GM12801 (cell line): Measurements from ENCODE around the gene PRR23E.

ENCODE experiments used
- TF ChIP-seq, protein P1 (sequence below): IDR thresholded peaks from one replicate; pipeline ENCODE4 v1.5.1; 2011; ENCODE audit warnings: control low read depth; ENCODE audit not compliant: insufficient read length; ENCODE audit errors: extremely low read depth

PRR23E gene

DNA sequence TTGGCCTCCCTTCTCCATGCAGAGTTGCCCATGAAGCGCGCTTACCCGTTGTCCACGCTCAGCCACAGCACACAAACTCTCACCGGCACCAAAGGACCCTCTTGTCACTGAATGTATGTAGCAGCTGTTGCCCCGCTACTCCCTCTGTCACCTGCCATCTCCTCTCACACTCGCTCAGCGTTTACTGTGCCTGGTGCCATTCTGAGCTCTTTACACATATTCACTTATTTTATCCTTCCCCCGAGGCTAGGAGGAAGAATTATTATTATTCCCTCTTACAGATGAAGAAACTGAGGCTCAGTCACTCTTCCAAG, 41.7 kb upstream of the PRR23E start:
- TF ChIP-seq, protein P1, sequence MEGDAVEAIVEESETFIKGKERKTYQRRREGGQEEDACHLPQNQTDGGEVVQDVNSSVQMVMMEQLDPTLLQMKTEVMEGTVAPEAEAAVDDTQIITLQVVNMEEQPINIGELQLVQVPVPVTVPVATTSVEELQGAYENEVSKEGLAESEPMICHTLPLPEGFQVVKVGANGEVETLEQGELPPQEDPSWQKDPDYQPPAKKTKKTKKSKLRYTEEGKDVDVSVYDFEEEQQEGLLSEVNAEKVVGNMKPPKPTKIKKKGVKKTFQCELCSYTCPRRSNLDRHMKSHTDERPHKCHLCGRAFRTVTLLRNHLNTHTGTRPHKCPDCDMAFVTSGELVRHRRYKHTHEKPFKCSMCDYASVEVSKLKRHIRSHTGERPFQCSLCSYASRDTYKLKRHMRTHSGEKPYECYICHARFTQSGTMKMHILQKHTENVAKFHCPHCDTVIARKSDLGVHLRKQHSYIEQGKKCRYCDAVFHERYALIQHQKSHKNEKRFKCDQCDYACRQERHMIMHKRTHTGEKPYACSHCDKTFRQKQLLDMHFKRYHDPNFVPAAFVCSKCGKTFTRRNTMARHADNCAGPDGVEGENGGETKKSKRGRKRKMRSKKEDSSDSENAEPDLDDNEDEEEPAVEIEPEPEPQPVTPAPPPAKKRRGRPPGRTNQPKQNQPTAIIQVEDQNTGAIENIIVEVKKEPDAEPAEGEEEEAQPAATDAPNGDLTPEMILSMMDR = no peak

DNA sequence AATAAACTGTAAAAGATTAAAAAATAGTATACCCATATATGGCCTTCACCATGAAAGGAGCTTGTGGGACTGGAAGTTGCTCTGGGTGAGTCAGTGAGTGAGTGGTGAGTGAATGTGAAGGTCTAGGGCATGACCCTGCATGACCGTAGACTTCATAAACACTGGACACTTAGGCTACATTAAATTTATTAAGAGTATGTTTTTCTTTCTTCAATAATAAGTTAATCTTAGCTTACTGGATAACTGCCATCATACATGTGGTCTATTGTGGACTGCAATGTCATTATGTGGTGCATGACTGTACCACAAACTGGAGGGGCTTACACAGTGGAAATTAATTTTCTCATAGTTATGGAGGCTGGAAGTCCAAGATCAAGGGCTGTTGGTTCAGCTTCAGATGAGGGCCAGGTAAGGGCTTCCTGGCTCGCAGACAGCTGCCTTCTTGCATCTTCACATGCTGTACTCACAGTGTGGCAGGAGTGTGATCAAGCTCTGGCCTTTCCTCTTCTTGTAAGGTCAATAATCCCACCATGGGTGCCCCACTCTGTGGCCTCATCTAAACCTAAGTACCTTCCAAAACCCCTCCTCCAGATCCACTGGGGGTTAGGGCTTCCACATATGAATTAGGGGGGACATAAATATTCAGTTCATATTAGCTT, 40.8 kb upstream of the PRR23E start:
- TF ChIP-seq, protein P1 = no peak

DNA sequence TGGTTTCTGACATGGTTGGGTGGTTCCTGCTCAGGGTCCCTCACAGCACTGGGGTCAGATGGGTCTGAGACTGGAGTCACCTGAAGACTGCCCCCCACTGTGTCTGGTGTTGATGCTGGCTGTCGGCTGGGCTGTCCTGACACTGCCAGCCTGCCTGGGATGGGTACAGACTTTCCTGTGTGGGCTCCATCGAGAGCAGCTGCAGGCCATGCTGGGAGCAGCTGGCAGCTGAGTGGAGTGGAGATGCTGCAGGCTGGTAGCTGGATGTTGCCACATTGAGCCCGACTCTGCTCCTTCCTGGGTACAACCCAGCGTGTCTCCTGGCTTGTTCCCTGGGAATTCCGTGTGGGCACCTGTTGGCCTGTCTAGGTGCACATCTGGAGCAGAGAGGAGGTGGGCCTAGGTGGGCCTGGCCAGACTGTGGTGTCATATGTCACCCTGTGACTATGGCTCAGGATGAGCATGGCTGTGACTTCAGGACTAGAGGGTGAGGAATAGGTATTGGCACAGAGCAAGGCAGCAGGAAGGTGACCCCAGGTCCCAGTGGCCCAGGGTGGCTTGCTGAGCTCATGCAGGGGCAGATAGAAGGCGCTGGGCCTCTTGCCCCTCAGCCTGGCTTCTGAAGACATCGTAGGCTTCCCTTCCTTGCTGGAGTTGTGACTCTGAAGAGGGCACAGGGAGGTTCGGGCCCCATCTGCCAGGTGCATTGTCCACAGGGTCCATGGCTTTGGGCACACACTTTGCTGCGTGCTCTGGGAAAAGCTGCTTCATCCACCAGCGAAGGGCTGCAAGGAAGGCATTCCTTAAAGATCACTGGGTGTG, 40.0 kb upstream of the PRR23E start:
- TF ChIP-seq, protein P1 = no peak

DNA sequence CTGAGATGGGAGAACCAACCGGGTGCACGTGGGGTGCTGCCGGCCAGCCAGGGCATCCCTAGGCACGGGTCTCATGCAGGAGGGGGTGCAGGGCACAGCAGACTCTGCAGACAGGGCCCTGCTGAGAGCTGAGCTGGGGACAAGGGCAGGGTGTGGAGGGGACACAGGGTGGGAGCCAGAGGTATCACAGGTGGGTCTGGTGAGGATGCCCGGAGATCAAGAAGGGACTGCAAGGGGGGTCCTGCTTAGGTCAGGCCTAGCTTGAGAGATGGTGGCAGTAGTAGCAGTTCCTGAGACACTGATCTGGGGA, 39.5 kb upstream of the PRR23E start:
- TF ChIP-seq, protein P1 = no peak

DNA sequence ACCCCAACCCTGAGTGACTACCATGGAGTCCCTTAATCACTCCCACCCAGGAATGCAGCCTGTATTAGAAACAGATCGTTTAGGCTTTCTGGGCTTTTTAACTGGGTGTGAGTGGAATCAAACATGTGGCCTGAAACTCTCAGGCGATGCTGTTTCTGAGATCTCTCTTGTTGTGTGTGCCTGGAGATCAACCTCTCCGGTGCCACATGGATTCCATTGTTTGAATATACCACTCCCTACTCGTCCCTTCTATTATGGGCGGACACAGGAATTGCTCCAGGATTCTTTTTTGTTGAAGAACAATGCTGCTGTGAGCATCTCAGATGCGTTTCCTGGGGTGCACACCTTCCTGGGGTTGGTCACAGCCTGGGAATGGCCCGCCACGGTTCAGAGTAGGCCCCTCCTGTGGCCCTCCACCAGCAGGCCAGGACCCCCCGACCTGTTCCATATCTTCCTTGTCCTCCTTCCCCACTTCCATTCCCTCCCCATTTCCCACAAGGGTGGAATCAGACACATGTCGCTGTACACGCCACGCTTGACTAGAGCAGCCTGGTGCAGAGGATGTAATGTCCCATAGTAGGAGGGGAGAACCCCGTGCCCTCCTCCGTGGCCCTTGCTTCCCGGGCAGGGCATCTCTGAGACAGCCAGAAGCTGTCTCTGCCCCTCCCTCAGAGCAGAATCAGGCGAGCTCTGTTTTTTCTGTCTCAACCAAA, 36.4 kb upstream of the PRR23E start:
- TF ChIP-seq, protein P1 = no peak

DNA sequence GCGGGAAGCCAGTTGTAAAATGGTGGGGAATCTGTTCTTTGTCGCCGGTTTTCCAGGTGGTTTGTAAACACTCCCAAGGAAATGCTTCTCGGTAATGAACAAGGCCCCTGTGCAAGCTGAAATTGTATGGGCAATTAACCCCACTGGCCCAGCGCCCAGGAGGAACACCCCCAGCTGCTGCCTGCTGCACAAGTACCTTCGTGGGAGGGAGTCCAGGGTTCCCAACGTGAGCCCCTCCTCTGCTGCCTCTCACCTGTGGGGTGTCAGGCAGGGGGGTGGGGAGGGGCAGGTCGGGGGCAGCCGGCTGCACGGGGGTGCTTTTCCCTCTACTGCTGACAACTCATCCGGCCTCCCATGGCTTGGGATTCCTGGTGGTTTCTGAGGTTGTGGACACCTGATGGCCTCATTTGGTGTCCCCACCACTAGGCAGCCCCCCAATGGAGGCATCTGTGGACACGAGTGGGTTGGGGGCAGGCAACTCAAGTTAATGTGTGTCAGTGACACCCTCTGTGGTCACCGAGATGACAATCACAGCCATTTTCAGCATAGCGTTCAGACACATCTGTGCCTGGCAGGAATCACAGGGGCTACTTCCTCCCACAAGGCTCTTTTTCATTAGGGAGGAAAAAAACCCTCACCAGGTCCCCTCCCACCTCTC, 35.6 kb upstream of the PRR23E start:
- TF ChIP-seq, protein P1 = no peak

DNA sequence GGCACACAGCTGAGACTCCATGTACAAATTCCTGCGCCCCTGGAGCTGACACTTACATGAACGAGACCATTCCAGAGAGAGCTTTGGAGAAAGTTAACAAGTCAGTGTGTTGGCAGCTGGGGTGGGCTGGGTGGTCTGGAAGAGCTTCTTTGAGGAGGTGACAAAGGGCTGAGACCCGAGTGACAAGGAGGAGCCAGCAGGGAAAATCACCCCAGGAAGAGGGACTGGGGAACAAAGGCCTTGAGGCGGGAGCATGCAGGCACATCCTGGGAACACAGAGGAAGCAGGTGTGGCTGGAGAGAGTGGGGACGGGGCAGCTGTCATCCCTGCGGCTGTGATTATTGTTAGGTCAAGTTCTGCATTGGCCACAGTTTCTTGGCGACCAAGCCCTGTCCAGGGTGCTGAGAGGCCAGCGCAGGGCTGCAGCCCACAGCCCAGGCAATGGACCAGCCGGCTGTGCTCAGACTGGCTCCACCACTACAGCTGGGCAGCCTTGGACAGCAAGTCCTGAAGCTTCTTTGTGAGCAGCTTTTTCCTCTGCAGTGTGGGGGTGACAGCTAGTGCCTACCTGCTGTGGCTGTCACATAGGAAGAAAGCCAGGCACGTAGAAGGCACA, 34.2 kb upstream of the PRR23E start:
- TF ChIP-seq, protein P1 = no peak
